HCT116 (cell line): ENCODE data around the gene EDDM3A. TPM values are rescaled to one million over a fixed set of nuclear protein-coding genes. Genes with fewer than 3 reads are reported as not detected.

Experiments used
- ATAC-seq: fragments of 200-7000 bp; cut with Tn5 transposase; 2 replicates; pipeline ENCODE4 v1.9.1; 2020; ENCODE audit warnings: mild to moderate bottlenecking, moderate library complexity
- BruUV-seq: library from RNA; stranded (reverse); fragments of 400-500 nt; replicated peaks from 2 replicates; lab custom pipeline; 2021; lab: Mats Ljungman, UMichigan
- CTCF ChIA-PET: fragments of 300-600 bp; sonication (Branson Sonifier 250); formaldehyde crosslinking; loops from one replicate; lab custom pipeline; 2021; ENCODE audit warnings: antibody characterized with exemption; lab: Charles Lee
- POLR2A ChIA-PET: fragments of 300-600, 350-600 bp; sonication (Branson Sonifier 250); formaldehyde crosslinking; loops from one replicate; lab custom pipeline; 2021; ENCODE audit warnings: antibody characterized with exemption; lab: Charles Lee
- RAD21 ChIA-PET, 2 experiments: fragments of 300-600 bp; sonication (Branson Sonifier 250); formaldehyde crosslinking; loops; one replicate each; lab custom pipeline; 2023; ENCODE audit warnings: low total read pairs in 2 of 2; ENCODE audit not compliant: uncharacterized antibody in 2 of 2, unreplicated experiment in 2 of 2, low non-redundant PET in 1 of 2; lab: Charles Lee
- DNase-seq: peaks from one replicate; pipeline ENCODE4 v3.0.0-alpha.2; 2010; ENCODE audit warnings: low read depth, low spot score
- H2AFZ ChIP-seq: fragments of 200-600 bp; shearing (Covaris generic), sonication (generic); 2 replicates; pipeline ENCODE4 v1.6.1; 2017; ENCODE audit warnings: low read depth, mixed run types, mixed read lengths, antibody characterized with exemption, low read length; ENCODE audit not compliant: poor library complexity, severe bottlenecking
- H3K27ac ChIP-seq: 2 replicates; pipeline ENCODE4 v1.5.1; 2012; ENCODE audit warnings: low read depth, low read length
- H3K27me3 ChIP-seq: fragments of 200-600 bp; sonication (generic); 2 replicates; pipeline ENCODE4 v1.6.1; 2016; ENCODE audit warnings: mixed run types, low read length, mixed read lengths; ENCODE audit not compliant: insufficient read depth
- H3K36me3 ChIP-seq, 2 experiments: fragments of 200-500 bp in 1 of 2; fragments of 200-600 bp in 1 of 2; sonication (Bioruptor generic) in 1 of 2; sonication (generic) in 1 of 2; 2 replicates each; pipeline versions ENCODE4 v1.5.1 to v1.6.1; 2014 to 2016; ENCODE audit warnings: low read length in 2 of 2, inconsistent platforms in 1 of 2, mixed read lengths in 1 of 2, mixed run types in 1 of 2; ENCODE audit not compliant: insufficient read depth in 2 of 2, control insufficient read depth in 1 of 2
- H3K4me1 ChIP-seq, 2 experiments: fragments of 200-600 bp in 1 of 2; sonication (generic) in 1 of 2; 2 replicates each; pipeline versions ENCODE4 v1.5.1 to v1.6.1; 2012 to 2017; ENCODE audit warnings: low read length in 2 of 2, inconsistent platforms in 1 of 2, mild to moderate bottlenecking in 1 of 2, mixed read lengths in 1 of 2, mixed run types in 1 of 2, moderate library complexity in 1 of 2; ENCODE audit not compliant: insufficient read depth in 2 of 2, control insufficient read depth in 1 of 2
- H3K4me2 ChIP-seq: fragments of 200-600 bp; sonication (generic); 2 replicates; pipeline ENCODE4 v1.6.1; 2017; ENCODE audit warnings: mixed run types, low read length, mixed read lengths
- H3K4me3 ChIP-seq, 2 experiments: fragments of 200-600 bp in 1 of 2; sonication (generic) in 1 of 2; replicated peaks in 1 of 2; 2 replicates each; pipeline ENCODE4 v1.5.1; 2011 to 2016; ENCODE audit warnings: low read length in 2 of 2, control low read depth in 1 of 2, low read depth in 1 of 2, mild to moderate bottlenecking in 1 of 2, mixed read lengths in 1 of 2, mixed run types in 1 of 2
- H3K79me2 ChIP-seq: fragments of 200-600 bp; sonication (generic); 2 replicates; pipeline ENCODE4 v1.6.1; 2017; ENCODE audit warnings: mild to moderate bottlenecking, mixed run types, low read length, moderate library complexity, mixed read lengths; ENCODE audit not compliant: insufficient read depth
- H3K9ac ChIP-seq: fragments of 200-600 bp; sonication (generic); 2 replicates; pipeline ENCODE4 v1.6.1; 2016; ENCODE audit warnings: low read length, mixed read lengths
- H3K9me2 ChIP-seq: fragments of 200-600 bp; sonication (generic), shearing (Covaris generic); 2 replicates; pipeline ENCODE4 v1.6.1; 2017; ENCODE audit warnings: mixed run types, mild to moderate bottlenecking, moderate library complexity; ENCODE audit not compliant: insufficient read depth
- H3K9me3 ChIP-seq, 2 experiments: fragments of 200-500 bp in 1 of 2; fragments of 200-600 bp in 1 of 2; sonication (Bioruptor generic) in 1 of 2; sonication (generic) in 1 of 2; 2 replicates each; pipeline ENCODE4 v1.6.1; 2014 to 2017; ENCODE audit warnings: low read length in 2 of 2, mixed read lengths in 2 of 2, inconsistent platforms in 1 of 2, low read depth in 1 of 2, mild to moderate bottlenecking in 1 of 2, mixed run types in 1 of 2, moderate library complexity in 1 of 2; ENCODE audit not compliant: control insufficient read depth in 1 of 2, insufficient read depth in 1 of 2
- H4K20me1 ChIP-seq: fragments of 200-600 bp; sonication (generic), shearing (Covaris generic); 2 replicates; pipeline ENCODE4 v1.6.1; 2017; ENCODE audit warnings: mixed run types, mild to moderate bottlenecking, moderate library complexity; ENCODE audit not compliant: insufficient read depth
- CBX3 ChIP-seq: IDR thresholded peaks from 2 replicates; pipeline ENCODE4 v1.6.1; 2012; ENCODE audit warnings: low read depth
- EGR1 ChIP-seq: IDR thresholded peaks from 2 replicates; pipeline ENCODE4 v1.6.1; 2012; ENCODE audit warnings: low read depth
- EZH2 ChIP-seq: fragments of 200-600 bp; sonication (generic); IDR thresholded peaks from 2 replicates; pipeline ENCODE4 v1.6.1; 2017; ENCODE audit warnings: antibody characterized with exemption, mixed run types
- EZH2phosphoT487 ChIP-seq: fragments of 200-600 bp; IDR thresholded peaks from 2 replicates; pipeline ENCODE4 v1.6.1; 2018; ENCODE audit warnings: antibody characterized with exemption, borderline replicate concordance
- FOSL1 ChIP-seq: IDR thresholded peaks from 2 replicates; pipeline ENCODE4 v1.6.1; 2012; ENCODE audit warnings: low read depth
- POLR2A ChIP-seq: IDR thresholded peaks from 2 replicates; pipeline ENCODE4 v1.7.0; 2011; ENCODE audit warnings: borderline replicate concordance; ENCODE audit not compliant: insufficient read depth, insufficient read length; ENCODE audit errors: extremely low read depth
- POLR2AphosphoS5 ChIP-seq: IDR thresholded peaks from 2 replicates; pipeline ENCODE4 v1.6.1; 2011; ENCODE audit warnings: mild to moderate bottlenecking, low read depth, low read length, moderate library complexity
- REST ChIP-seq: IDR thresholded peaks from 2 replicates; pipeline ENCODE4 v1.6.1; 2012; ENCODE audit warnings: low read depth
- SIN3A ChIP-seq: IDR thresholded peaks from 2 replicates; pipeline ENCODE4 v1.6.1; 2012; ENCODE audit warnings: low read depth
- SP1 ChIP-seq: IDR thresholded peaks from 2 replicates; pipeline ENCODE4 v1.6.1; 2012; ENCODE audit warnings: low read depth
- SRF ChIP-seq: IDR thresholded peaks from 2 replicates; pipeline ENCODE4 v1.6.1; 2012; ENCODE audit warnings: low read depth
- YY1 ChIP-seq: IDR thresholded peaks from 2 replicates; pipeline ENCODE4 v1.6.1; 2011; ENCODE audit warnings: low read length, low read depth, moderate library complexity, mild to moderate bottlenecking; ENCODE audit not compliant: insufficient replicate concordance; ENCODE audit errors: extremely low read depth
- ZFX ChIP-seq: fragments of 450-650 bp; IDR thresholded peaks from 2 replicates; pipeline ENCODE4 v1.6.1; 2017
- intact Hi-C: fragments of 100-400 bp; cut with micrococcal nuclease; formaldehyde crosslinking; loops from 2 replicates; pipeline ENCODE4 v1.10.0; 2022
- total RNA-seq: library from RNA; stranded (reverse); gene quantifications from one replicate; pipeline ENCODE4 v1.2.1, GENCODE V29; 2021; ENCODE audit not compliant: unreplicated experiment
- TF ChIP-seq, protein P1 (sequence below), 3 experiments: fragments of 200-600 bp in 1 of 3; sonication (generic) in 1 of 3; IDR thresholded peaks in 2 of 3; conservative IDR thresholded peaks in 1 of 3; 2 replicates each; pipeline ENCODE4 v1.5.1; 2012 to 2017; ENCODE audit warnings: low read depth in 2 of 3, low read length in 2 of 3, antibody characterized with exemption in 1 of 3, borderline replicate concordance in 1 of 3, control low read depth in 1 of 3, mild to moderate bottlenecking in 1 of 3, mixed read lengths in 1 of 3, mixed run types in 1 of 3, moderate library complexity in 1 of 3; ENCODE audit not compliant: insufficient read depth in 1 of 3
- TF ChIP-seq, protein P2 (sequence below): IDR thresholded peaks from 2 replicates; pipeline ENCODE4 v1.6.1; 2012
- TF ChIP-seq, protein P3 (sequence below): IDR thresholded peaks from 2 replicates; pipeline ENCODE4 v1.6.1; 2011; ENCODE audit warnings: mild to moderate bottlenecking, low read length, moderate library complexity; ENCODE audit not compliant: insufficient replicate concordance; ENCODE audit errors: extremely low read depth

Gene EDDM3A
- total RNA-seq, 1 experiment from 2014 or later, result not detected

- intact Hi-C loops, result no loop called here
- ATAC-seq (no peak), DNase-seq (no peak)
- Histone ChIP-seq H3K9me2 (no peaks in the 10 kb centered on the region), H3K36me3 (no peaks in the 10 kb centered on the region), H3K27ac (no peak overlapping the region), H2AFZ (no peak overlapping the region), H3K9me3 (peaks cover 13 to 17% of the 10 kb centered on the region in 2 experiments; a peak in 3 of 4 replicates), H4K20me1 (no peaks in the 10 kb centered on the region), H3K9ac (no peak overlapping the region), H3K27me3 (no peaks in the 10 kb centered on the region), H3K4me2 (no peak overlapping the region), H3K4me1 (no peaks in the 10 kb centered on the region), H3K4me3 (no peak overlapping the region), H3K79me2 (no peaks in the 10 kb centered on the region)
- ChIA-PET RAD21 (no interaction called here), POLR2A (no interaction called here), CTCF (no interaction called here)
- no TSS peak for BruUV-seq
- TF ChIP-seq POLR2AphosphoS5 (no peak), SP1 (no peak), EZH2phosphoT487 (no peak), ZFX (no peak), POLR2A (no peak), FOSL1 (no peak), YY1 (no peak), EGR1 (no peak), REST (no peak), SIN3A (no peak), CBX3 (no peak), EZH2 (no peak), SRF (no peak)
- TF ChIP-seq, protein P1, sequence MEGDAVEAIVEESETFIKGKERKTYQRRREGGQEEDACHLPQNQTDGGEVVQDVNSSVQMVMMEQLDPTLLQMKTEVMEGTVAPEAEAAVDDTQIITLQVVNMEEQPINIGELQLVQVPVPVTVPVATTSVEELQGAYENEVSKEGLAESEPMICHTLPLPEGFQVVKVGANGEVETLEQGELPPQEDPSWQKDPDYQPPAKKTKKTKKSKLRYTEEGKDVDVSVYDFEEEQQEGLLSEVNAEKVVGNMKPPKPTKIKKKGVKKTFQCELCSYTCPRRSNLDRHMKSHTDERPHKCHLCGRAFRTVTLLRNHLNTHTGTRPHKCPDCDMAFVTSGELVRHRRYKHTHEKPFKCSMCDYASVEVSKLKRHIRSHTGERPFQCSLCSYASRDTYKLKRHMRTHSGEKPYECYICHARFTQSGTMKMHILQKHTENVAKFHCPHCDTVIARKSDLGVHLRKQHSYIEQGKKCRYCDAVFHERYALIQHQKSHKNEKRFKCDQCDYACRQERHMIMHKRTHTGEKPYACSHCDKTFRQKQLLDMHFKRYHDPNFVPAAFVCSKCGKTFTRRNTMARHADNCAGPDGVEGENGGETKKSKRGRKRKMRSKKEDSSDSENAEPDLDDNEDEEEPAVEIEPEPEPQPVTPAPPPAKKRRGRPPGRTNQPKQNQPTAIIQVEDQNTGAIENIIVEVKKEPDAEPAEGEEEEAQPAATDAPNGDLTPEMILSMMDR (IDR thresholded peaks at IDR 0.05 in 2 of 3, conservative IDR thresholded peaks at IDR 0.05 in 1 of 3; ENCODE audit: borderline replicate concordance in 1 of 3, insufficient read depth in 1 of 3, low read depth in 2 of 3, low read length in 2 of 3), result no peak
- TF ChIP-seq, protein P2, sequence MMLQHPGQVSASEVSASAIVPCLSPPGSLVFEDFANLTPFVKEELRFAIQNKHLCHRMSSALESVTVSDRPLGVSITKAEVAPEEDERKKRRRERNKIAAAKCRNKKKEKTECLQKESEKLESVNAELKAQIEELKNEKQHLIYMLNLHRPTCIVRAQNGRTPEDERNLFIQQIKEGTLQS, result no peak
- TF ChIP-seq, protein P3, sequence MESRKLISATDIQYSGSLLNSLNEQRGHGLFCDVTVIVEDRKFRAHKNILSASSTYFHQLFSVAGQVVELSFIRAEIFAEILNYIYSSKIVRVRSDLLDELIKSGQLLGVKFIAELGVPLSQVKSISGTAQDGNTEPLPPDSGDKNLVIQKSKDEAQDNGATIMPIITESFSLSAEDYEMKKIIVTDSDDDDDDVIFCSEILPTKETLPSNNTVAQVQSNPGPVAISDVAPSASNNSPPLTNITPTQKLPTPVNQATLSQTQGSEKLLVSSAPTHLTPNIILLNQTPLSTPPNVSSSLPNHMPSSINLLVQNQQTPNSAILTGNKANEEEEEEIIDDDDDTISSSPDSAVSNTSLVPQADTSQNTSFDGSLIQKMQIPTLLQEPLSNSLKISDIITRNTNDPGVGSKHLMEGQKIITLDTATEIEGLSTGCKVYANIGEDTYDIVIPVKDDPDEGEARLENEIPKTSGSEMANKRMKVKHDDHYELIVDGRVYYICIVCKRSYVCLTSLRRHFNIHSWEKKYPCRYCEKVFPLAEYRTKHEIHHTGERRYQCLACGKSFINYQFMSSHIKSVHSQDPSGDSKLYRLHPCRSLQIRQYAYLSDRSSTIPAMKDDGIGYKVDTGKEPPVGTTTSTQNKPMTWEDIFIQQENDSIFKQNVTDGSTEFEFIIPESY, result no peak
These were observed 9.3 kb downstream of the EDDM3A start for GRCh38 chr14:20755037-20755436.
